Endothelial cell of umbilical vein (primary cell): ENCODE results near the gene S100A11. TPM values are rescaled to one million over a fixed set of nuclear protein-coding genes. Genes with fewer than 3 reads are reported as not detected.

Source experiments
- BruUV-seq: library from RNA; stranded (reverse); fragments of 400-500 nt; replicated peaks from 2 replicates; lab custom pipeline; 2021; lab: Mats Ljungman, UMichigan
- CTCF ChIA-PET: fragments of 300-600, 350-600 bp; sonication (Branson Sonifier 250); formaldehyde crosslinking; loops from one replicate; lab custom pipeline; 2021; ENCODE audit warnings: antibody characterized with exemption, inconsistent platforms; lab: Charles Lee
- POLR2A ChIA-PET: fragments of 300-600, 350-600 bp; sonication (Branson Sonifier 250); formaldehyde crosslinking; loops from one replicate; lab custom pipeline; 2021; ENCODE audit warnings: antibody characterized with exemption, inconsistent platforms; lab: Charles Lee
- DNase-seq: peaks from one replicate; pipeline ENCODE4 v3.0.0-alpha.2; 2011; ENCODE audit warnings: low read depth, low spot score
- FAIRE-seq: peaks from 2 replicates; lab custom pipeline; 2011; peaks lifted over from hg19 to GRCh38; lab: Jason Lieb, UNC
- H2AFZ ChIP-seq: 2 replicates; pipeline ENCODE4 v1.6.0; 2012; ENCODE audit warnings: low read depth, low read length, control low read depth, inconsistent platforms
- H3K27ac ChIP-seq: 2 replicates; pipeline ENCODE4 v1.5.1; 2011; ENCODE audit warnings: low read depth, mild to moderate bottlenecking, control low read depth, low read length, moderate library complexity; ENCODE audit not compliant: insufficient read depth
- H3K27me3 ChIP-seq, 2 experiments: 2 replicates each; pipeline versions ENCODE4 v1.6.0 to v1.6.1; 2011; ENCODE audit warnings: low read length in 2 of 2, mixed read lengths in 1 of 2; ENCODE audit not compliant: control insufficient read depth in 2 of 2, insufficient read depth in 2 of 2
- H3K36me3 ChIP-seq, 2 experiments: 2 replicates in 1 of 2; 3 replicates in 1 of 2; pipeline ENCODE4 v1.5.1; 2011; ENCODE audit warnings: low read length in 2 of 2, mild to moderate bottlenecking in 1 of 2, moderate library complexity in 1 of 2; ENCODE audit not compliant: control insufficient read depth in 2 of 2, insufficient read depth in 2 of 2; ENCODE audit errors: extremely low read depth in 1 of 2
- H3K4me1 ChIP-seq: 3 replicates; pipeline ENCODE4 v1.5.1; 2011; ENCODE audit warnings: mild to moderate bottlenecking, low read length; ENCODE audit not compliant: control insufficient read depth, insufficient read depth; ENCODE audit errors: extremely low read depth
- H3K4me2 ChIP-seq: 2 replicates; pipeline ENCODE4 v1.6.1; 2011; ENCODE audit warnings: low read length, control low read depth, mixed read lengths; ENCODE audit not compliant: insufficient read depth
- H3K4me3 ChIP-seq, 3 experiments: fragments of 200-600 bp in 1 of 3; sonication (generic), shearing (Covaris generic) in 1 of 3; replicated peaks in 1 of 3; 2 replicates each; pipeline ENCODE4 v1.5.1; 2011 to 2016; ENCODE audit warnings: control low read depth in 3 of 3, low read length in 3 of 3, mild to moderate bottlenecking in 2 of 3, inconsistent platforms in 1 of 3, low read depth in 1 of 3, moderate library complexity in 1 of 3; ENCODE audit not compliant: insufficient read depth in 1 of 3
- H3K79me2 ChIP-seq: 2 replicates; pipeline ENCODE4 v1.6.0; 2012; ENCODE audit warnings: low read length, inconsistent platforms; ENCODE audit not compliant: control insufficient read depth, insufficient read depth
- H3K9ac ChIP-seq: replicated peaks from 2 replicates; pipeline ENCODE3; 2011; ENCODE audit warnings: low read length, control low read depth; ENCODE audit not compliant: insufficient read depth; ENCODE audit errors: extremely low read depth
- H3K9me1 ChIP-seq: replicated peaks from 3 replicates; pipeline ENCODE4 v1.6.0; 2011; ENCODE audit warnings: mild to moderate bottlenecking, low read length; ENCODE audit not compliant: control insufficient read depth, insufficient read depth; ENCODE audit errors: extremely low read depth
- H3K9me3 ChIP-seq: replicated peaks from 2 replicates; pipeline ENCODE4 v1.5.1; 2012; ENCODE audit warnings: low read length, inconsistent platforms; ENCODE audit not compliant: control insufficient read depth, insufficient read depth
- H4K20me1 ChIP-seq: replicated peaks from 2 replicates; pipeline ENCODE3; 2011; ENCODE audit warnings: mild to moderate bottlenecking, low read length; ENCODE audit not compliant: control insufficient read depth, insufficient read depth; ENCODE audit errors: extremely low read depth
- CTCF ChIP-seq, 2 donors: IDR thresholded peaks; 1 replicate in 1 of 2; 2 replicates in 1 of 2; pipeline ENCODE4 v1.5.1; 2011; ENCODE audit warnings: low read length in 2 of 2, mild to moderate bottlenecking in 2 of 2, moderate library complexity in 2 of 2, control low read depth in 1 of 2, inconsistent platforms in 1 of 2, low read depth in 1 of 2; ENCODE audit not compliant: insufficient read depth in 1 of 2; ENCODE audit errors: extremely low read depth in 1 of 2
- EZH2 ChIP-seq: IDR thresholded peaks from 2 replicates; pipeline ENCODE4 v1.6.1; 2012; ENCODE audit warnings: borderline replicate concordance, low read depth, mild to moderate bottlenecking, moderate library complexity, low read length, inconsistent platforms; ENCODE audit not compliant: severe bottlenecking
- FOS ChIP-seq: IDR thresholded peaks from 2 replicates; pipeline ENCODE4 v1.6.1; 2011; ENCODE audit warnings: mild to moderate bottlenecking, low read length, moderate library complexity, borderline replicate concordance; ENCODE audit not compliant: insufficient read depth
- GATA2 ChIP-seq: IDR thresholded peaks from 2 replicates; pipeline ENCODE4 v1.7.0; 2011; ENCODE audit warnings: low read depth, mild to moderate bottlenecking, moderate library complexity, mixed read lengths, low read length; ENCODE audit not compliant: insufficient read length, insufficient read depth
- JUN ChIP-seq: IDR thresholded peaks from 2 replicates; pipeline ENCODE4 v1.6.1; 2011; ENCODE audit warnings: borderline replicate concordance, low read depth; ENCODE audit not compliant: insufficient read length, insufficient read depth
- MAX ChIP-seq: IDR thresholded peaks from 2 replicates; pipeline ENCODE4 v1.6.1; 2011; ENCODE audit not compliant: insufficient read depth, insufficient read length
- MYC ChIP-seq: IDR thresholded peaks from one replicate; pipeline ENCODE4 v1.6.1; 2011; ENCODE audit warnings: mild to moderate bottlenecking, low read depth, low read length
- POLR2A ChIP-seq: IDR thresholded peaks from 2 replicates; pipeline ENCODE4 v1.6.1; 2012; ENCODE audit warnings: low read depth, mild to moderate bottlenecking, control low read depth, low read length
- POLR2AphosphoS5 ChIP-seq: IDR thresholded peaks from 2 replicates; pipeline ENCODE4 v1.6.1; 2012; ENCODE audit warnings: low read depth, mild to moderate bottlenecking, control low read depth, low read length, moderate library complexity; ENCODE audit not compliant: insufficient read depth
- dilution Hi-C: fragments of 300-500 bp; cut with MboI; formaldehyde crosslinking; loops from one replicate; pipeline ENCODE4 v1.15.0; 2019; ENCODE audit warnings: low sequenced_read_pairs; ENCODE audit not compliant: extremely low pct_ligation_motif_present
- intact Hi-C: fragments of 100-400 bp; cut with micrococcal nuclease; formaldehyde crosslinking; loops from one replicate; pipeline ENCODE4 v1.10.0; 2022
- polyA plus RNA-seq, 4 experiments: library from polyadenylated mRNA; depleted of rRNA in 3 of 4; stranded (reverse) in 3 of 4; unstranded in 1 of 4; fragments of >200 nt; gene quantifications; 2 replicates each; pipeline versions ENCODE4 v1.2.1 to v1.2.3, GENCODE V29; 2011 to 2012; ENCODE audit warnings: missing spikeins in 1 of 4
- total RNA-seq: library from RNA; stranded (reverse); gene quantifications from 2 replicates; pipeline ENCODE4 v1.2.3, GENCODE V29; 2021

S100A11 gene
- total and polyA plus RNA-seq, 2 donors (not counting 3 experiments of a cell fraction or from before 2014, with no cell fraction given): 497 to 505 TPM

DNA sequence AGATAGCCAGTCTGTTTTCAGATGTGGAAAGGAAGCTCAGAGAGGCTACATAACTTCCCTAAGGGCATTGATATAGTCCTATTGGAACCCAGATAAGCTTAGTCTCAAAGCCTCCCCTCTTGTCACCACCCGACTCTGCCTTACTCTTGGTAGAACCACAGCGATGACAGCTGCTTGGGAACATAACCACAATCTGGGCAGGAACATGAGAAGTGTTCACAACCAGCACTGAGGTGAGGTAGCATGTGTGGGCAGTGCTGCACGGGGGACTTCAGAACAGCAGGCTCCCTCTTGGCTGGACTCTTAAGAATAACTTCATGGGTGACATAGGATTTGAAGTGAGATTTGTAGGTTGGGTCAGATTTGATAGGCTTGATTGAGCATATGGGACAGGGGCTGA is 33.8 kb downstream of the S100A11 start:
- TF ChIP-seq POLR2A (no peak), CTCF (IDR thresholded peaks at IDR 0.05; ENCODE audit: extremely low read depth in 1 of 2, insufficient read depth in 1 of 2, low read depth in 1 of 2, low read length in 2 of 2) (no peak), JUN (no peak), EZH2 (no peak), GATA2 (no peak), MAX (no peak), POLR2AphosphoS5 (no peak), FOS (no peak), MYC (no peak)
- Histone ChIP-seq H3K79me2 (no peaks in the 10 kb centered on the region), H4K20me1 (no peaks in the 10 kb centered on the region), H3K27me3 (peaks cover 30 to 43% of the 10 kb centered on the region in 2 experiments), H3K9me1 (no peaks in the 10 kb centered on the region), H3K4me2 (no peak overlapping the region), H2AFZ (no peak overlapping the region), H3K4me3 (no peak overlapping the region), H3K9me3 (no peaks in the 10 kb centered on the region), H3K9ac (no peak overlapping the region), H3K36me3 (no peaks in the 10 kb centered on the region), H3K27ac (no peak overlapping the region), H3K4me1 (no peaks in the 10 kb centered on the region)
- FAIRE-seq (no peak), DNase-seq (no peak)
- intact Hi-C loops (no loop called here), dilution Hi-C loops (loop anchor here (25.0 kb wide), 1 partner anchor 91 kb away; the partner anchor contains the start of gene THEM4)
- POLR2A ChIA-PET: no interaction called here
- no TSS peak for BruUV-seq
- CTCF ChIA-PET: interaction anchor here (1.2 to 19.6 kb wide), 9 partner anchors 11 to 114 kb away, joined by 3 to 572 read pairs (median 21); partner anchors contain the start of genes S100A10 and THEM4
